WTC11 (cell line): ENCODE measurements around the gene COBLL1.

Experiments
- ATF1 ChIP-seq: sonication (generic); formaldehyde crosslinking; IDR thresholded peaks from 2 replicates; pipeline ENCODE4 v1.8.1; 2023; ENCODE audit warnings: mild to moderate bottlenecking, moderate library complexity, missing genetic modification reagents
- ESRRA ChIP-seq: sonication (generic); formaldehyde crosslinking; IDR thresholded peaks from 2 replicates; pipeline ENCODE4 v1.8.1; 2022; ENCODE audit warnings: mild to moderate bottlenecking, missing genetic modification reagents, borderline replicate concordance
- JUN ChIP-seq: sonication (generic); formaldehyde crosslinking; IDR thresholded peaks from 2 replicates; pipeline ENCODE4 v1.8.0; 2023; ENCODE audit warnings: mild to moderate bottlenecking, missing genetic modification reagents
- NFE2L1 ChIP-seq: sonication (generic); formaldehyde crosslinking; IDR thresholded peaks from 2 replicates; pipeline ENCODE4 v1.8.1; 2023; ENCODE audit warnings: missing genetic modification reagents
- NR1H2 ChIP-seq: sonication (generic); formaldehyde crosslinking; IDR thresholded peaks from 2 replicates; pipeline ENCODE4 v1.9.0; 2021; ENCODE audit warnings: mild to moderate bottlenecking, moderate library complexity, missing genetic modification reagents
- NR2C2 ChIP-seq: sonication (generic); formaldehyde crosslinking; IDR thresholded peaks from 2 replicates; pipeline ENCODE4 v1.8.0; 2022; ENCODE audit warnings: mild to moderate bottlenecking, missing genetic modification reagents
- RELA ChIP-seq: sonication (generic); formaldehyde crosslinking; IDR thresholded peaks from 2 replicates; pipeline ENCODE4 v1.8.1; 2022; ENCODE audit warnings: missing genetic modification reagents, mild to moderate bottlenecking, borderline replicate concordance
- SMAD4 ChIP-seq: sonication (generic); formaldehyde crosslinking; IDR thresholded peaks from 2 replicates; pipeline ENCODE4 v1.8.0; 2022; ENCODE audit warnings: mild to moderate bottlenecking, missing genetic modification reagents
- USF2 ChIP-seq: sonication (generic); formaldehyde crosslinking; IDR thresholded peaks from 2 replicates; pipeline ENCODE4 v1.8.1; 2023; ENCODE audit warnings: mild to moderate bottlenecking, missing genetic modification reagents, moderate library complexity
- TF ChIP-seq, protein P1 (sequence below): fragments of 200-600 bp; IDR thresholded peaks from 2 replicates; pipeline ENCODE4 v1.8.0; 2022; ENCODE audit warnings: antibody characterized with exemption
- TF ChIP-seq, protein P2 (sequence below): sonication (generic); formaldehyde crosslinking; conservative IDR thresholded peaks from 2 replicates; pipeline ENCODE4 v1.8.1; 2022; ENCODE audit warnings: mild to moderate bottlenecking, missing genetic modification reagents
- TF ChIP-seq, protein P3 (sequence below): sonication (generic); formaldehyde crosslinking; IDR thresholded peaks from 2 replicates; pipeline ENCODE4 v1.8.1; 2022; ENCODE audit warnings: low read depth, mild to moderate bottlenecking, moderate library complexity, missing genetic modification reagents, borderline replicate concordance

- TF ChIP-seq NR2C2 (CRISPR knock-in tag) (no peak), SMAD4 (CRISPR knock-in tag) (no peak), ATF1 (CRISPR knock-in tag) (no peak), NR1H2 (CRISPR knock-in tag) (no peak), RELA (CRISPR knock-in tag) (no peak), USF2 (no peak), NFE2L1 (CRISPR knock-in tag) (no peak), ESRRA (CRISPR knock-in tag) (no peak), JUN (CRISPR knock-in tag) (no peak)
- TF ChIP-seq, protein P1, sequence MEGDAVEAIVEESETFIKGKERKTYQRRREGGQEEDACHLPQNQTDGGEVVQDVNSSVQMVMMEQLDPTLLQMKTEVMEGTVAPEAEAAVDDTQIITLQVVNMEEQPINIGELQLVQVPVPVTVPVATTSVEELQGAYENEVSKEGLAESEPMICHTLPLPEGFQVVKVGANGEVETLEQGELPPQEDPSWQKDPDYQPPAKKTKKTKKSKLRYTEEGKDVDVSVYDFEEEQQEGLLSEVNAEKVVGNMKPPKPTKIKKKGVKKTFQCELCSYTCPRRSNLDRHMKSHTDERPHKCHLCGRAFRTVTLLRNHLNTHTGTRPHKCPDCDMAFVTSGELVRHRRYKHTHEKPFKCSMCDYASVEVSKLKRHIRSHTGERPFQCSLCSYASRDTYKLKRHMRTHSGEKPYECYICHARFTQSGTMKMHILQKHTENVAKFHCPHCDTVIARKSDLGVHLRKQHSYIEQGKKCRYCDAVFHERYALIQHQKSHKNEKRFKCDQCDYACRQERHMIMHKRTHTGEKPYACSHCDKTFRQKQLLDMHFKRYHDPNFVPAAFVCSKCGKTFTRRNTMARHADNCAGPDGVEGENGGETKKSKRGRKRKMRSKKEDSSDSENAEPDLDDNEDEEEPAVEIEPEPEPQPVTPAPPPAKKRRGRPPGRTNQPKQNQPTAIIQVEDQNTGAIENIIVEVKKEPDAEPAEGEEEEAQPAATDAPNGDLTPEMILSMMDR: no peak
- TF ChIP-seq, protein P2, sequence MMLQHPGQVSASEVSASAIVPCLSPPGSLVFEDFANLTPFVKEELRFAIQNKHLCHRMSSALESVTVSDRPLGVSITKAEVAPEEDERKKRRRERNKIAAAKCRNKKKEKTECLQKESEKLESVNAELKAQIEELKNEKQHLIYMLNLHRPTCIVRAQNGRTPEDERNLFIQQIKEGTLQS (CRISPR knock-in tag): no peak
- TF ChIP-seq, protein P3, sequence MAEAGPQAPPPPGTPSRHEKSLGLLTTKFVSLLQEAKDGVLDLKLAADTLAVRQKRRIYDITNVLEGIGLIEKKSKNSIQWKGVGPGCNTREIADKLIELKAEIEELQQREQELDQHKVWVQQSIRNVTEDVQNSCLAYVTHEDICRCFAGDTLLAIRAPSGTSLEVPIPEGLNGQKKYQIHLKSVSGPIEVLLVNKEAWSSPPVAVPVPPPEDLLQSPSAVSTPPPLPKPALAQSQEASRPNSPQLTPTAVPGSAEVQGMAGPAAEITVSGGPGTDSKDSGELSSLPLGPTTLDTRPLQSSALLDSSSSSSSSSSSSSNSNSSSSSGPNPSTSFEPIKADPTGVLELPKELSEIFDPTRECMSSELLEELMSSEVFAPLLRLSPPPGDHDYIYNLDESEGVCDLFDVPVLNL: no peak
Measured at GRCh38 chr2:164688896-164689419, 152.7 kb downstream of the COBLL1 start.
